HCT116 (cell line): Measurements from ENCODE around the gene TOX4. TPM values are rescaled to one million over a fixed set of nuclear protein-coding genes. Genes with fewer than 3 reads are reported as not detected.

Experiments used
- total RNA-seq: library from RNA; stranded (reverse); gene quantifications from one replicate; pipeline ENCODE4 v1.2.1, GENCODE V29; 2021; ENCODE audit not compliant: unreplicated experiment

TOX4 gene
- total RNA-seq, 1 experiment from 2014 or later: 58.5 TPM

Other genes with a start within 250 kb of the TOX4 start
- 843 TPM for gene HNRNPC, start 207.8 kb upstream of the TOX4 start, total RNA-seq
- not detected for gene RPGRIP1, start 197.1 kb upstream of the TOX4 start, total RNA-seq
- gene SUPT16H, start 93.2 kb upstream of the TOX4 start, total RNA-seq: 154 TPM
- gene CHD8, start 21.1 kb upstream of the TOX4 start, total RNA-seq: 46.8 TPM
- 24.3 TPM for gene RAB2B, start 236 bp upstream of the TOX4 start, total RNA-seq
- 62.3 TPM for gene METTL3, start 34.1 kb downstream of the TOX4 start, total RNA-seq
- 0.47 TPM for gene SALL2, start 49.2 kb downstream of the TOX4 start, total RNA-seq
- gene OR10G3, start 102.9 kb downstream of the TOX4 start, total RNA-seq: not detected
- not detected for gene OR10G2, start 157.7 kb downstream of the TOX4 start, total RNA-seq
- not detected for gene OR4E2, start 176.6 kb downstream of the TOX4 start, total RNA-seq
- not detected for gene OR4E1, start 196.6 kb downstream of the TOX4 start, total RNA-seq